ENCODE measurements around the gene PTPN3.

The PTPN3 gene

DNA sequence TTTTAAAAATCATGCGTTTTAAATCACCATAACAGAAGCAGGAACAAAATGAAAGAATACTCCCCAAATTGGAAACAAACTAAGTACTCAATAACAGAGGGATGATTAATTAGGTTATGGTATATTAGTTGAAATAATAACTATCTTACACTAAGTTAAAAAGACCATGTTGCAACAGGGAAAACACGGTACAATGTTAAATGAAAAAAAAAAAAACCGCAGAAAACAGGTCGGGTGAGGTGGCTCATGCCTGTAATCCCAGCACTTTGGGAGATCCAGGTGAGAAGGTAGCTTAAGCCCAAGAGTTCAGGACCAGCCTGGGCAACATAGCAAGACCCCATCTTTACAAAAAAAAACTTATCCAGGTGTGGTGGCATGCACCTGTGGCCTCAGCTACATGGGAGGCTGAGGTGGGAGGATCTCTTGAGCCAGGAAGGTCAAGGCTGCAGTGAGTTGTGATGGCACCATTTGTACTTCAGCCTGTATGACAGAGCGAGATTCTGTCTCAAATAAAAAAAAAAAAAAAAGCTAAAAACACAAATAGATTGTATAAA lies 2.4 kb upstream of the PTPN3 start:
- DNase-seq: no peak

DNA sequence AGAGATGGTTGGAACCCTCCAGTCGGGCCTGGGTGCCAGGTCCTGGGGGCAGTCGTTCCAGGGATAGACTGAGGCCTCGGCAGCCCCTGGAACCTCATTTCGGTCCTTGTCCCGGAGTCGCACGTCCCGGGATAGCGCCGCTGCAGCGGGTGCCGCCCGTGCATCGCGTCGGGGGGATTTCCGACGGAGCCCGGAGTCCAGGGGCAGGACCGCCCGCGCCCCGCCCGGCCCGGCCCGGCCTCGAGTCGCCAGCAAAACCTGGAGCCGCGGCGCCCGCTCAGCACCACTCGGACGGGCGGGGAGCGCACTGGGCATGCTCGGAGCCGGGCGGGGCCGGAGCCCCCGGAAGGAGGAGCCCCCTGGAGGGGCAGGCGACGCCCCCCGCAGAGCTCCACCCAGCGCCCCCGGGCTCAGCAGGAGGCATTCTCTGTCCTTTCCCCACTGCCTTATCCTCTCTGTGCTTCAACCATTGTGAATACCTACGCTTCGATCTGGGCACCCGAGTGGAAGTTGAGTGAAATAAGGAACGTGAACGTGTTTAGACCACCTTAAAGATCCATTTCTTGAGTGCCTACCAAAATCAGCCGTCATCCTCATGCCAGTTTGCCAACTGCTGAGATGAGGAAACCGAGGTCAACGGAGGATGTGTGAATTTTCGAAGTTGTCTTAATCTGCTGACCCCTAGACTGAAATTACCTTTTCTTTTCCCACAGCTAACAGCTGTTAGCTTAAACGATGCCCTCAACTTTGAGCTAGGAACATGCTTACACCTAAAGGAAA lies 1.7 kb upstream of the PTPN3 start:
- DNase-seq: no peak

DNA sequence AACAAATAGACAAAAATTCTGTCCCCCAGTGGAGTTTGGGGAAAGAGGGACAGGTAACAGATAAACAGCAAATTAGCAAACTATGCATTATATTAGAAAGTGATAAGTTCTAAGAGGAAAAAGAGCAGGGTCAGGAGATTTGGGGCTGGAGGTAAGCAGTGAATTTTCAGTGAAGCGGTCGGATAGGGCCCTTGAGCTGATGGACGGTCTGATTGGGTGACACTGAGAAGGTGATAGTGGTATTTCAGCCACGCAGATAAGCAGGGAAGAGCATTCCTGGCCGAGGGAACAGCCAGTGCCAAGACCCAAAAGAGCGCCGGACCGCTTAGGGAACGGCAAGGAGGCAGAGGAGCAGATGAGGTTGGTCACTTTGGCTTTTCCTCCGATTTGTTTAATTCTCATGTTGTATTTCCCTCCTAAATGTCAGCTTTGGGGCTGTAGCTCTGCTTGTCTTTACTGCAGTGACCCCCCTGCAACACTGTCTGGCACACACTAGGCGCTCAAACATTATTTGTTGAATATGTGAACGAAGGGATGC lies 1.1 kb upstream of the PTPN3 start:
- no peak for DNase-seq

DNA sequence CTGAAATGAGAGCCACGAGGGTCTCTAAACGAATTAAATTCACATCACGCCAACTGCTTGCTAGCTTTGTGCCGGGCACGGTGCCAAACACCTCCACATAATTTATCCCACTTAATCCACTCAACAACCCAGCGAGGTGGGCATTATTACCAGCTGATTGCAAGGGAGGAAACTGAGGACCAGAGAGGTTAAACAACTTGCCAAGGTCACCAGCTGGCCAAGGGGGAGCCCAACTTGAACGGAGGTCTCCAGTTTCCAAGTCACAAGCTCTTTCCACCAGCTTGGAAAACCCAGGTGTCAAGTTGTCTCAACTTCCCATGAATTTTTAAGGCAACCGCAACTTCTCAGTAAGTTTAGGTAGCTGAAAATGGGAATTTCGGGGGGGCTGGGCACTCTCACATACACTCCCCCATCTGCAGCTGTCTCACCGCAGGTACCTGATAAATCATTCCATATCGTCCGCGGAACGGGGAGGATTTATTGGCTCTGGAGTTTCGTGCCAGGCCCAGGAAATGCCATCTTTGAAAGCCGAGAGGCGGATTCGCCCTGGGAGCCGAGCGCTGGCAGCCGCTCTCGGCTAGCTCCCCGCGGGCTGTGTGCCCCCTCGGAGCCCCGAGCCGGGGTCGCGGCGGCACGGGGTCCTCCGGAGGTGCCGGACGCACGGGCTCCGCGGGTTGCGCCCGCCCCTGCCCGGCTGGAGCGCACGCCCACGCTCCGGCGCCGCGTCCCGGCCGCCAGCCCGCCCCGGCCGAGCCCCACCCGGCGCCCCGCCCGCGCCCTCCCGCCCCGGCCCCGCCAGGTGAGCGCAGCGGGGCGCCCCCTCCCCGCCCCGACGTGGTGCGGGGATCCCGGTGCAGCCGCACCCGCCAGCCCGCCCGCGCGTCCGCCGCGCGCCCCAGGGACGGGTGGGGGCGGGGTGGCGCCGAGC lies 617 bp downstream of the PTPN3 start:
- DNase-seq: no peak

DNA sequence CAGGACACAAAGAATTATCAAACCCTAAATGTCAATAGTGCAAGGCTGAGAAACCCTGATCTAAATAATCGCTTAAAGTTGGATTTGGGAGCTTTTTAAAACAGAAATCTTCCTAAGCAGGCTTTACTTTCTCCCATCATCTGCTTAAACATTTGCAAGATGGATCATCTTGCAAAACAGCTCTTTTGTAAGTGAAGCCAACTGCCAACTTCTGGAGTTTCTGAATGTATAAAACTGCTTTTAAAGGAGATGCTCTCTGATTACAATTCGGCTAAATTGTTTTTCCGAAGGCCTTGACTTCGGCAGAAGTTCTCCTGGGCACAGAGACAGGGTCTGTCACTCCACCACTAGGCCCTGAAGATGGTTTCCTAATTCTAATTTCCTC lies 1.3 kb downstream of the PTPN3 start:
- DNase-seq: no peak

DNA sequence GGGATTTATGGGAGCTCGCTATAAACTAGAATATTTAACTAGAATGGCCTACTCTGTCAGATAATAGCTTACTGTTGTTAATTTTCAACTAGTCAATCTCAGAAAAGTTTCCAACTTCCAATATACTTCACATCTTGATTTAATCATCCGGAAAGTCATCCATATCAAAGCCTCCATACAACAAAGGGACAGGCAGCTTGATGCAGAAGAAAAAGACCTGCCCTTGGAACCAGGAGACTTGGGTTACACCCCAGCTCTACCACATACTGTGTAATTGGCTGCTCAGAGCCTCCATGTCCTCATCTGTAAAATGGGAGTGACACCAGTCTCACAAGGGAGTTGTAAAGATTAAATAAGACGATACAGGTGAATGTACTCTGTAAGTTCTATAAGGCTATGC lies 1.9 kb downstream of the PTPN3 start:
- DNase-seq: no peak

DNA sequence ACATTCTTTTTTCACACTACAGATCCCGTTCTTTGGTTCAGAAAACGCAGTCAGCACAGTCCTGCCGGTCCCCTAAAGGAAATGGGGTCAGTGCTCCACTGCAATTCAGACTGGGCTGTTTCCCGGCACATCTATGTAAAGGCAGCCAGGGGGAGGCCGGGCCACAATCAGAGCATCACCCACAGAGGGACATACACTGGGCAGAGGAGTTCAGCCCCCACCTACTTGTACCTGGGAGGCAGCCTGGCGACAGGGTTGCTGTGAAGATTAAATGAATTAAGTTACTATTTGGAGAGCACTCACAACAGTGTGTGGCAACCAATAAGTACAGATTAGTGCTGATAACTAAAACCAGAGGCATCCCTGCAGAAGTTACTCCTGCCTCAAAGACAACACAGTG lies 4.5 kb downstream of the PTPN3 start:
- no peak for DNase-seq

DNA sequence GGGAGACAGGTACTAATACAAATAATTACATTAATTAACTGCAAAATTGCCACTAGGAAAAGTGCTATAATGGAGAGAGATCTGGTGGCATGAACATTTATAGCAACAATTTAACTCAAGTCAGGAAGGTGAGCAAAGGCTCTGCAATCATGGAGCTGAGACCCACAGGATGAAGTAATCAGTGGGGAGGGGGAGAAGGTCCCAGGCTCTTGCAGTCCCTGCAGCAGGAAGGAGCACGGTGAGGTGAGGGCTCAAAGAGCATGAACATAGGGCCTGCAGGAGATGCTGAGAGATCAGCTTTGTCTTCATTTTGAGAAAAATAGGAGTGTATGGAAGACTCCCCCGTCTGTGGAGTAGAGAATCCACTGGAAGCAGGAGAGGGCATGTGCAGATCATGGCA lies 6.5 kb downstream of the PTPN3 start:
- DNase-seq: no peak

DNA sequence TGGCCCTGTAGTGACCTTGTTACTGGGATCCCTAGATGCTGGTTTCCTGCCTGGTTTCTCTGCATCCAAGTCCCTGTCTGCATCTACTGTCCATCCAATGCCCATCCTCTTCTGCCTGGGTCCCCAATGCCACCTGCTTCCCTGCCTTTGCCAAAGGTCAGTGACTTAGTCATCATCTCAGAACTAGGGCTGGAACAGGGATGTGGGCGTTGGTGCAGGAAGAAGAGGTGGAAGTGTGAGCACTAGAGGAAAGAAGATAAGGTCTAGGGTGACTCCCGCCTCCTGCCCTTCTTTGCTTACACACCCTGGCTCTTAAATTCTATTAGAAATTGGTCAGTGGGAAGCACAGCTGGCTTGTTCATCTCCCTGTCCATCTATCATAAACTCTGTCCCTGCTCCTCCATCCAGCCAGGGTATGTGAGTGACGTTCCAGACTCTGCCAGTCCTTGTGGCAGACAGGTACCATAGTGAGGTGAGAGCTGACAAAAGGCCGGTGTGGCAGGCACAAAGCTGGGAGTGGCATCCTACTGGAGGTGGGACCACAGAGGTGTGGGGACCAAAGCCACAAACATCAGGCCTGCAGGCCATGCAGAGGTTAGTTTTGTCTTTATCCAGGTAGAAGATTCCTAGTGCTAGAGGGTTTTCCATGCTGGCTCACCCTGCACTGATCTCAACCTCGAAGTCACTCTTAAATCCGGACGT lies 9.2 kb downstream of the PTPN3 start:
- no peak for DNase-seq

DNA sequence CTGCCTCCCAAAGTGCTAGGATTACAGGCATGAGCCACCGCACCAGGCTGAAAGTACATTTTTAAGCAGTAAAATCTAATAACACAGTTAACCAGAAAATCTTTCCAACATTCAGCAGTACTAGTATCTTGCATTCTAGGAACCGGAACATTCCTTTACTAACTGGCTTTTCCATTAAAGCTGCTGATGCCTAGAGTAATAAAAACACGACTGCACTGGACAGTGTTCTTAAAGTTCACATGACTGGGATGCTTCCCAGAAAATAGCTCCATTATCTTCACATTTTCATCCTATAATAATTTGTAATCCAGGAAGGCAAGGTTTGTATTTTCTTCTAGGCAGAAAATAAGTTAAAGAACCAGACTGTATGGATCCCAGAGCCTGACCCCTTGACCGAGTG lies 9.8 kb downstream of the PTPN3 start:
- no peak for DNase-seq

DNA sequence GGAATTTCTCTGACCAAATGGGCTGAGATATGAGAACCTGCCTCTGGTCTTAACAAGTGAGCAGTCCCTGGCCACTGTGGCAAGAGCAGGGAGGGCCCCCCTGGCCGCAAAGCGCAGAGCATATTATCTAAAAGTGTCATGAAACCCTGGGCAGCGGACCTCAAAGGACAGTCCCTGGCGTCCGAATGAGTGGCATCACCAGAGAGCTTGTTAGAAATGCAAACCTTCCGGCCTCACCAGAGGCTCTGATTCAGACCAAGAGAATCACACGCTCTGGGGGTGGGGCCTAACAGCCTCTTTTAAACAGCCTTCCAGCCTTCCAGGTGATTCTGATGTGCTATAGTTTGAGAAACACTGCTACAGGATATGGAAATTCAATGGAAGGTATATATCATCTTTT lies 10.9 kb downstream of the PTPN3 start:
- DNase-seq: no peak

DNA sequence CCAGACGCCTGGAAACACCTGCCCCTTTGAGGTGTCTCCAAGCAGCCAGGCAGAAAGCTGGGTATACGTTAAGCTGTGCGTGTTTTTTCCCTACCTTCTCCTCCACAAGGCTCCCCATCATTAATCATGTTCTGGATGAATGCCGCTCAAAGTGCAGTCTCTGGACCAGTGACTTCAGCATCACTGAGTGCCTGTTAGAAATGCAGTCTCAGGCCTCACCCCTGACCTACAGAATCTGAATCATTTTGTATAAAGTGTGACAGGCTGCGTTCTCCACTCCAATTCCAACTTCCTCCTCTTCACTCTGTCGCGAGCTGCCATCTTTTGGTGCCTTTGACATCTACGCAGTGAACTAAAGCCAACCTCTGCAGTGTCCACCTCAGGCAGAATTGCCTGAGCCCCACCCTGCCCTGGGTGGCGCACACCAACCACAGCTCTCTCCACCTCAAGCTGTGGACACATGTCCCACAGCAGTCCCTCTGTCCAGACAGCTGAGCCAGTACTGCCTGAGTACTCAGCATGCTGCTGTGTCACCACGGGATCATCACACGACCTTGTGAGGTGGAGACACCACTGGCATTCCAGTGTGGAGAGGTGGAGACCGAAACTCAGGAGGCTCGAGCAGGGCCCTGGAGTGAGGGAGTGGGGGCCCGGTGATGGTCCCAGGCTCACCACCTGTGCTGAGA lies 14.2 kb downstream of the PTPN3 start:
- no peak for DNase-seq

DNA sequence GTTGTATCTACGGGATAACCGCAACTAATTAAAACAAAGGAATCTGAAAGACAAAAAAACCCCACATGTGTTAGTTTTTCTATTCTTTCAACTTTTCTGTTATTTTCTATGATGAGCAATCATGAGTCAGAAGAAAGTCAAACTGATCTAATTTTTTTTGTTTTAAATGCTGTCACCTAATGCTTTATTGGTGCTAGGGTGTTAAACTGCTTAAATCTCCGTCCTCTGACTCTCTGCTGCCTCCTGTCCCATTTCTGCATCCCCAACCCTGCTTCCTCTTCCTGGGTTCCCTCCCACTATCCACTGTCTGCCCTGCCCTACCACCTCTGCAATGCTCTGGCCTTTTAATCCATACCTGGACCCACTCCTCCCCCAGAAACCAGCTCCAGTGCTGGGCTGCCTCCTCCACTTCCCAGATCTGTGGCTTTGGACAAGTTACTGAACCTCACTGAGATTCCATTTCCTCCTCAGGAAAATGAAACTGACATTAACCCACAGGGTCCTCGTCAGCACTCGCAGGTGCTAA lies 15.7 kb downstream of the PTPN3 start:
- no peak for DNase-seq

DNA sequence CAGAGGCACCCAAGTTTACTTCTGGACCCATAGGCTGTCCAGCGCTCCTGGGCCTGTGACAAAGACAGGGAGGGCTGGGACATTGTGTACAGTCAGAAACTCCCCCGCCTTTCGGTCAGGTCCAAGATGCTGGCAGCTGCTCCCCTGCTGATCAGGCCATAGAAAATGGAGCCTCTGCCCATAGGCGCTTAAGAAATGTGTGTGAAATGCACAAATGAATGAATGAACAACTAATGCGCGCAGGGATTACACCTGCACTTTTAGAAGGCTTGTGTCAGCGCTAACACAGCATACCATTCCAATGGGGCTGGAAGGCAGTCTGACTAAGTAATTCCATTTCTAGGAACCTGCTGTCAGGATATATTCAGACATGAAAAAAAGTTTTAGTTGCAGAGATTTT lies 16.3 kb downstream of the PTPN3 start:
- no peak for DNase-seq

DNA sequence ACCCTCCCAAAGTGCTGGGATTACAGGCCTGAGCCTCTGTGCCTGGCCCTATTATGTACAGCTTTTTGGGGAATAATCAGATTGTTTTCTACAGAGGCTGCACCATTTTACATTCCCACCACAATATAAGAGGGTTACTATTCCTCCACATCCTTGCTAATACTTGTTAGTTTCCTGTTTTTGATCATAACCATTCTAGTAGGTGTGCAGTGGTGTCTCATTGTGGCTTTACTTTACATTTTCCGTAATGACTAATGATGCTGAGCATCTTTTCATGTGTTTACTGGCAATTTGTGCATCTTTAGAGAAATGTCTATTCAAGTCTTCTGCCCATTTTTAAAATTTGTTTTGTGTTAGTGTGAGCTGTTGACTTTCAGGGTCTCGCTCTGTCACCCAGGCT lies 18.3 kb downstream of the PTPN3 start:
- no peak for DNase-seq

DNA sequence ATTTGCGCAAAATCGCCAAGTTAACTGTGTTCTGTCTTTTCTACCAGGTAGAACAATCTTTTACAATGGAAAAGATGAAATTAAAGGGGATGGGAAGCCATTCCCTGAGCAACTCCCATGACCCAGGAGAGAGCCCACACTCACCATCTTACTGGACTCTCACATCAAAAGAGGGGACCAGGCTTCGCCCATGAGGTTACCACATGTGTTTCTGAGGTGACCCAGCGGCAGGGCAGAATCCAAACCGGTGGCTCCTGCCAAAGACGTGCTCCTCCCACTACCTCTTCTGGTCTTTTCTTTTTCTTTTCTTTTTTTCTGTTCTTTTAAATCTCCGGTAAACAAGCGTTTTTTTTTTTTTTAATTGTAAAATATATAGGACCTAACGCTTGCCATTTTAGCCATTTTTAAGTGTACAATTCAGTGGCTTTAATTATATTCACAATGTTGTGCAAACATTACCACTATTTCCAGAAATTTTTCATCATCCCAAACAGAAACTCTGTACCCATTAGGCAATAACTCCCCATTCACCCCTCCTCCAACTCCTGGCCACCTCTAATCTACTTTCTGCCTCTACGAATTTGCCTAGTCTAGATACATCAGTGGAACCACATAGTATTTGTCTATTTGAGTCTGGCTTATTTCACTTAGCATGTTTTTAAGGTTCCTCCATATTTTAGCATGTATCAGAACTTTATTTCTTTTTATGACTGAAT lies 19.3 kb downstream of the PTPN3 start:
- DNase-seq: no peak

DNA sequence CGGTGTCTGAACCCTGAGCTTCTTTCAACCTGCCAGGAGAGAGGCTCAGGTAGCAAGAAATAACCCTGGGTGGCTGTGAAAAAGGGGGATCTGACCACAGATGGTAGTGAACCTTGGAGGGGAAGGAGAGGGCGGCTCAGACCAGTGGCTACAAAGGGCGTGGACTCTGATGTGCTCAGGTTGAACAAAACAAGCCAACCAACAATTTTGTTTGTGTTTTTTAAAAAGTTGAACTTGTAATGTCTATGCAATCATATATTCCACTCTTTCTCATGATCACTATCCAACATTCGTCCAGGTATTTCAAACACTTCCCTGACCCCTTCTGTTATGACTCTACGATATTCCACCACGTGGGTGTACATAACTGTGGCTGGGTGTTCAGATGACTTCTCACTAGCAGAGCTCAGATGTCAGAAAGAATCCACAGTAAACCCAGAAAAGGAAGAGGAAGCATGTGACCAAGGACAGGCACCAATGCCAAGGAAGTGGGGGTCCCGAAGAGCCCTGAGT lies 20.0 kb downstream of the PTPN3 start:
- DNase-seq: no peak

DNA sequence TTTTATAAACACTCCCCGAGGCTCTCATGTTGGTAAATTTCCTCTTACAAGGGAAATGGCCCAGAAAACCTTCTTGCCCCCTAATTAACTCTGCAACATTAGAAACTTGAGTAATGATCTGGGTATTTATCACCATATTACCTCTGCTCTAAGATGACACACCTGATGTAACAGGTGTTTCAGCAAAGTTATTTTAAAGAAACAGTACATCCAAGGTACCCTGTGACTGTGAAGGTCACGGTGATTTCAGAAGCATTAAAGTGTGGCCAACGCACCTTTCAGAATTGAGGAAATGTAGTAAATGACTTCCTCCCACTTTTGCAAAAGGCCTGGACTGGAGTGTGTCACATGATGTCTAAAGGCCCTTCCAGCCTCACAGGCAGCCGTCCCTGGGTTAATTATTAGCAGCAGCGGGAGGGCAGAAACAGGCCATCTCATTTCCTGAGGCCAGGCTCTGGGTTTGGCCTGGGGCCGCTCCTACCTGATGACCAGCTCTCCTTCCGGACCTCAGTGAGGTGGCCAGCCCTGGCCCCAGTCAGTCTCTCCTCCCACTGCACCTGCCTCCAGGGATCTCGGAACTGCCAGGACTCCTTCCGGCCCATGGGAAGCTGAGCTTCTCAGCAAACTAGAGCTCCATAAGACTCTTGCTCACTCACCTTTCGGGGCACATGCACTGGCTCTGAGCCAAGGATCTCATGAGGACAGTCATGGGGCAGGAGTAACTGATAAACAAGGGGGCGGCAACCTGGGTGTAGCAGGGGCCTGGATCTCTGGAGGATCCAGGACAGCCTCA lies 20.7 kb downstream of the PTPN3 start:
- no peak for DNase-seq

DNA sequence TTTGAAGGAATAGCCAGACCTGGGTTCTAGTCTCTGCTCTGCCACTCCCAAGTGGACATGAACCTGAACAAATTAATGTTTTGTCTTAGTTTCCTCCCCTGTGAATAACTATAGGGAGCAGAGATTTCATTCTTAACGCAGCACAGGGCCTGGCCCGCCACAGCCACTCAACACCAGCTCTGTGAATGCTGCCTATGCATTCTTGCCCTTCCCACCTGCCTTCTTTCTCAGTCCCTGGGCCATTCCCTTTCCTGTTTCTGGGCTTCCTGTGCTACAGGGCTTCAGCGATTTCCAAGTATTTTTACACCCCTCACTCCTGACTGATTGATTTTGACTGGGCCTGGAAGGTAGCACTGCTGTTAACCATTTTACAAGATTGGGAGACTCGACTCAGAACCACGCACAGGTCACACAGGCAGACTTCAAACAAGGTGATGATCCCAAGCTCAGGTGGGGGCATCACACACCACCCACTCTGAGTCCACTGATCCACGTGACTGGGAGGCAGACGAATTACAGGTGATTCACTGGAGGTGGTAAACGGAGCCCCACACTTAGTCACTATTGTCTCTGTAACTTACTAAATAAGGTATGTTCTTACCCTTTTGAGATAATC lies 21.4 kb downstream of the PTPN3 start:
- DNase-seq: no peak

DNA sequence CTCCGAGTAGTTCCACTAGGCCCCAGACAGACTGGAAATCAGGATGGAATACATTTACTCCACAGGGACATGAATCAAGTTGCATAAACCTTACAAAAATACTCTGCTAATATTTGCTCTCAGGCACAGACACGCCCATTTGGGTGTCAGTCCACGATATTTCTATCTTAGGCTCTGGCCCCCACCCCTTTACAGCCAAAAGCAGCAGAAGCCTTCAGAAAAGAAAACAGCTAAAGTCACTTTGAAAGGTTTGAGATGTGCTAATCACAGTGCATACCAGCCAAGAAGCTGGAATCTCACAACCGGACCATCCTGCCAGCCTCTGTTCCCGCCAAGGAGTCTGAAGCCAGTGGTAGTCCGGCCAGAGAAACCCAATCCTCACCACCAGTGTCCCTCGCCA lies 22.6 kb downstream of the PTPN3 start:
- DNase-seq: no peak

Data from CD4-positive, alpha-beta T cell treated with Interleukin-1 beta for 1 hour (primary cell).